Uterus (tissue), 2 donors: ENCODE data around the gene CPSF7.

ENCODE experiments used
- CTCF ChIP-seq, 4 experiments: fragments of 200-600 bp in 2 of 4; fragments of 450-650 bp in 2 of 4; sonication (generic) in 2 of 4; IDR thresholded peaks; one replicate each; pipeline ENCODE4 v1.5.1; 2016 to 2019; ENCODE audit warnings: antibody characterized with exemption in 4 of 4, mild to moderate bottlenecking in 2 of 4, moderate library complexity in 1 of 4
- POLR2A ChIP-seq, 2 donors: fragments of 450-650 bp; IDR thresholded peaks; one replicate each; pipeline ENCODE4 v1.6.1; 2016; ENCODE audit warnings: antibody characterized with exemption in 2 of 2, mild to moderate bottlenecking in 1 of 2, moderate library complexity in 1 of 2

- TF ChIP-seq CTCF (IDR thresholded peaks at IDR 0.05): no peak
- TF ChIP-seq POLR2A (IDR thresholded peaks at IDR 0.05): peak; percentile 29 to 73
Measured at GRCh38 chr11:61429691-61430582, at the start of gene CPSF7, which contains the start of gene SDHAF2.
